WI38 (cell line): Measurements from ENCODE around the gene MYO1E.

Experiments
- H3K4me3 ChIP-seq: 2 replicates; pipeline ENCODE4 v1.5.1; 2011; ENCODE audit warnings: low read depth, mild to moderate bottlenecking, control low read depth, low read length
- CTCF ChIP-seq: IDR thresholded peaks from 2 replicates; pipeline ENCODE4 v1.5.1; 2012; ENCODE audit warnings: low read depth, mild to moderate bottlenecking, control low read depth, low read length

MYO1E gene

GRCh38 chr15:59299929-59300617, 72.6 kb downstream of the MYO1E start:
- no peak for TF ChIP-seq CTCF
- H3K4me3 ChIP-seq, result peak overlapping the region; percentile 39

GRCh38 chr15:59298854-59299250, 73.8 kb downstream of the MYO1E start:
- TF ChIP-seq CTCF, result no peak
- no peak overlapping the region for H3K4me3 ChIP-seq

GRCh38 chr15:59298225-59298853, 74.3 kb downstream of the MYO1E start:
- no peak for TF ChIP-seq CTCF
- H3K4me3 ChIP-seq, result no peak overlapping the region

GRCh38 chr15:59296181-59296617, 76.5 kb downstream of the MYO1E start:
- no peak overlapping the region for H3K4me3 ChIP-seq
- TF ChIP-seq CTCF, result no peak

- H3K4me3 ChIP-seq, result no peak overlapping the region
- TF ChIP-seq CTCF, result no peak
These were observed 77.2 kb downstream of the MYO1E start for GRCh38 chr15:59295261-59296001.

- H3K4me3 ChIP-seq, result no peak overlapping the region
- TF ChIP-seq CTCF, result no peak
These were observed 78.0 kb downstream of the MYO1E start for GRCh38 chr15:59294574-59295260.
